T-helper 2 cell treated with Interferon-gamma antibody and Interleukin-4, amounts not matched to agents 5 μg/mL and 100 μg/mL, for 36 hours (primary cell): ENCODE data around the gene KLHDC9.

Experiments
- DNase-seq: peaks from one replicate; pipeline ENCODE4 v3.0.0; 2021; ENCODE audit warnings: low spot score
- H3K27ac Mint-ChIP-seq: one replicate; pipeline ENCODE4 v1.8.0; 2021; ENCODE audit warnings: mild to moderate bottlenecking, mixed read lengths
- H3K27me3 Mint-ChIP-seq: one replicate; pipeline ENCODE4 v1.8.0; 2021; ENCODE audit warnings: low read depth, mixed read lengths
- H3K36me3 Mint-ChIP-seq: one replicate; pipeline ENCODE4 v1.8.0; 2021; ENCODE audit warnings: low read depth, mixed read lengths
- H3K4me1 Mint-ChIP-seq: one replicate; pipeline ENCODE4 v1.8.0; 2021; ENCODE audit warnings: low read depth, mixed read lengths
- H3K4me3 Mint-ChIP-seq: one replicate; pipeline ENCODE4 v1.8.0; 2022; ENCODE audit warnings: mild to moderate bottlenecking, moderate library complexity, mixed read lengths
- H3K9me3 Mint-ChIP-seq: one replicate; pipeline ENCODE4 v1.8.0; 2021; ENCODE audit warnings: mixed read lengths

Gene KLHDC9

DNA sequence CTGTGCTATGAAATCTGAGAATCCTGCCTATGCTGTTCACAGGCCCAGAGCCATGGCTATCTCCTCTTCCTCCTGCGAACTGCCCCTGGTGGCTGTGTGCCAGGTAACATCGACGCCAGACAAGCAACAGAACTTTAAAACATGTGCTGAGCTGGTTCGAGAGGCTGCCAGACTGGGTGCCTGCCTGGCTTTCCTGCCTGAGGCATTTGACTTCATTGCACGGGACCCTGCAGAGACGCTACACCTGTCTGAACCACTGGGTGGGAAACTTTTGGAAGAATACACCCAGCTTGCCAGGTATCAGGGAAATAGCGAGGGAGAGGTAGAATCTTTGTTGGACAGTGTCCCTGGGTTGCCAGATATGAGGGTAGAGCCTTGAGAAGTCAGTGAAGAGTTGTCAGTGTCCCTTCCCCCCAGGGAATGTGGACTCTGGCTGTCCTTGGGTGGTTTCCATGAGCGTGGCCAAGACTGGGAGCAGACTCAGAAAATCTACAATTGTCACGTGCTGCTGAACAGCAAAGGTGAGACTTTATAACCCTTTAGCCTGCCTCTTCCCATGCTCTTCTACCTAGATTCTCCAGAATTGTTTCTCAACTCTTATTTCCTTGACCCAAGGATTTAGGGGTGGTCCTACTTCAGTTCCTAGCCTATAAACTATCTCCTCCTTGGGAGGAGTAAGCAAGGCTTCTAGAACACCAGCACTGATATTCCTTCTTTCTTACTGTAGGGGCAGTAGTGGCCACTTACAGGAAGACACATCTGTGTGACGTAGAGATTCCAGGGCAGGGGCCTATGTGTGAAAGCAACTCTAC, 21.1 kb downstream of the KLHDC9 start:
- Mint-ChIP-seq H3K4me1 (peaks cover 37% of the 10 kb centered on the region), H3K9me3 (no peaks in the 10 kb centered on the region)
- peak; percentile 70 for DNase-seq

DNA sequence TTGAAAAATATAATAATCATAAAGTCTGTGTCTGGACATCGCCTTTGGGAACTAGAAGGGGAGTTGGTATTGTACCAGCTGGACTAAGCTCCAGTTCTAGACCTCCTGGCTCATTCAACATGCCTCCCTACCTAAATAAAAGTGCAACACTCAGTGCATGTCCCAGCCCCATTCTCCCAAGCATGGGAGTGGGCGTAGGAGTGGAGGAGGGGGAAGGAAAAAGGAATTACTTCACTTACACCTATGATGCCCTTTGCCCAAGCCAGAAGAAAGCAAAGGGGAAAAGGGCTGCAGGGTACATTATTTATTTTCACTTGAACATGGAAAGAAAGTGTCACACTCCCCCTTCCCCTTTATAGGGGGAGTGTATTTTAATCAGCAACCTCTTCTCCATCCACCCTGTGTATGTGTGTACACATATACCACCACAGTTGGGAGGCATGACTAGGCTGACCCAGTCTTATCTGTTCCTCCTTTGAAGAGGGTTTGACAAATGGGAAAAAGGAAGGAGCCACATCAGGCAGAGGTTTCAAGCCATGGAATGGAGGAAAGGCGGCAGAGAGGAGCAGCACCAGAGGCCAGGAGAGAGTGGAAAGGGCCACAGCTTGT, 23.0 kb downstream of the KLHDC9 start:
- DNase-seq, result no peak
- Mint-ChIP-seq H3K4me1 (peaks cover 28% of the 10 kb centered on the region), H3K36me3 (peaks cover 39% of the 10 kb centered on the region), H3K4me3 (no peak overlapping the region), H3K27me3 (no peaks in the 10 kb centered on the region), H3K27ac (peak overlapping the region; percentile 53), H3K9me3 (no peaks in the 10 kb centered on the region)

More for the DNA sequence above, 21.1 kb downstream of the KLHDC9 start:
- H3K36me3 Mint-ChIP-seq, result peaks cover 38% of the 10 kb centered on the region
- peak overlapping the region; percentile 95 for H3K4me3 Mint-ChIP-seq
- no peaks in the 10 kb centered on the region for H3K27me3 Mint-ChIP-seq
- peak overlapping the region; percentile 95 for H3K27ac Mint-ChIP-seq

GRCh38 chr1:161121834-161122233, 23.7 kb downstream of the KLHDC9 start:
- Mint-ChIP-seq H3K27ac (no peak overlapping the region), H3K27me3 (no peaks in the 10 kb centered on the region), H3K4me1 (peaks cover 28% of the 10 kb centered on the region), H3K9me3 (no peaks in the 10 kb centered on the region), H3K4me3 (no peak overlapping the region), H3K36me3 (peaks cover 42% of the 10 kb centered on the region)
- no peak for DNase-seq

- H3K27ac Mint-ChIP-seq, result no peak overlapping the region
- no peaks in the 10 kb centered on the region for H3K27me3 Mint-ChIP-seq
- H3K9me3 Mint-ChIP-seq, result no peaks in the 10 kb centered on the region
These were observed 24.8 kb downstream of the KLHDC9 start for GRCh38 chr1:161122967-161123366.

DNA sequence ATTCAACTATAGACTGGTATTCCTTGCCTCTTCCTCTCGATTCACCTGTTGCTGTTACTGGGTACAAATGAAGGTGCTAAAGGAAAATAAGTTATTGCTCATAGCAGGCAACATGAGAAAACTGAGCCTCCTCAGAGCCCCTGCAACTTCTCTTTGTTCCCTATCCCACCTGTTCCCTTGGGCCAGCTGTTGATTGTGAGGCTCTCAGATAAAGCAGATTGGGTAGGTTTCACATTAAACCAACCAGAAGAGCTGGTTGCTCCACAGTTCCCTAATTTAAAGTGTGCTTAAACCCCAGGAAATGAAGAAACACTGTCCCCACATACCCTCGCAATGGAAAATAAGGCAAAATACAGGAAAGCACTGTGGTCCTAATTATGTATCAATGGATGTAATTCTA, 29.5 kb downstream of the KLHDC9 start:
- Mint-ChIP-seq H3K4me1 (peaks cover 44% of the 10 kb centered on the region), H3K4me3 (no peak overlapping the region), H3K27me3 (no peaks in the 10 kb centered on the region), H3K27ac (no peak overlapping the region), H3K36me3 (peaks cover 43% of the 10 kb centered on the region), H3K9me3 (no peaks in the 10 kb centered on the region)
- DNase-seq, result no peak

More at GRCh38 chr1:161122967-161123366, 24.8 kb downstream of the KLHDC9 start:
- DNase-seq, result no peak
- H3K36me3 Mint-ChIP-seq, result peaks cover 48% of the 10 kb centered on the region
- H3K4me1 Mint-ChIP-seq, result peaks cover 31% of the 10 kb centered on the region
- no peak overlapping the region for H3K4me3 Mint-ChIP-seq

GRCh38 chr1:161128591-161129420, 30.6 kb downstream of the KLHDC9 start:
- no peaks in the 10 kb centered on the region for H3K27me3 Mint-ChIP-seq
- H3K27ac Mint-ChIP-seq, result no peak overlapping the region
- no peak for DNase-seq
- peaks cover 39% of the 10 kb centered on the region for H3K36me3 Mint-ChIP-seq
- H3K9me3 Mint-ChIP-seq, result no peaks in the 10 kb centered on the region
- peaks cover 44% of the 10 kb centered on the region for H3K4me1 Mint-ChIP-seq
- H3K4me3 Mint-ChIP-seq, result no peak overlapping the region

GRCh38 chr1:161130266-161130665, 32.1 kb downstream of the KLHDC9 start:
- Mint-ChIP-seq H3K9me3 (no peaks in the 10 kb centered on the region), H3K4me1 (peaks cover 45% of the 10 kb centered on the region), H3K36me3 (peaks cover 34% of the 10 kb centered on the region), H3K27me3 (no peaks in the 10 kb centered on the region), H3K27ac (no peak overlapping the region), H3K4me3 (no peak overlapping the region)
- DNase-seq, result no peak

DNA sequence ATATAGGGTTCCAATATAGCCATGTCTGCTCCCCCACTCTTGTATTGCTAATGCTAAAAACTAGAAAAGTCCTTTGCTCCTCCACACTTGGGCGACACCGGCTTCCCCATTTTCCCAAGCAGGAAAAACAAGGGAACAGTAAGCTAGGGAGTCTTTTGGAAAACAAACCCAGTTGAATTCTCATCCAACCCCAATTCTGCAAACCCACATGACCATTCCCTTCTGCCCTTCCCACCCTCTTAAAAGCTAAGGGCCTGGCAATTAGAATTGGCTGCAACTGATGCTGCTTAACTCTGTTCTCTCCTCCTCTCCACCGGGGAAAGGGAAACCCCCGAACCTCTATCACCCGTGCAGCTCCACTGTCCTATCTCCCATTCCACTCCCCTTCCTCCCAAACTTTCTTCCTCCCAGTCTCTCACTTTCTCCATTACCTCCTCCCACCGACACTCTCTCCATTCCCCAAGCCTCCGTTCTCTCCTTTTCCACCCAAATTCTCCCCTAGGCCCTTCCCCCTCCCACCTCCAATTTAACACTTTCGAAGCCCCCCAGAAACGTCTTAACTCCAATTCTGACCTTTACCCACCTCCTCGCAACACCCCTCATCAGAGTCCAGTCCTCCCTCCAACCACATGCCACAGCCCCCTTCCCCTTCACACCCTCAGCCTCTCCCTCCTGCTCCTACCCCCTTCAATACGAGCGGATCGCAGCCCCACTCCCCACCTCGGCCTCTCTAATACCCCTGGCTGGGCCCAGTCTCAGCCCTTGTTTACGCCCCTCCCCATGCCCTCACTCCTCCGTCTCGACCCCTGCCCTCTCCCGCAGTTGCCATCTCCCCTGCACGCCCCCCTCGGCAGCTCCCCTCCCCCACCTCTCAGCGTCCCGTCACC, 33.6 kb downstream of the KLHDC9 start:
- H3K9me3 Mint-ChIP-seq, result no peaks in the 10 kb centered on the region
- H3K27ac Mint-ChIP-seq, result no peak overlapping the region
- no peaks in the 10 kb centered on the region for H3K27me3 Mint-ChIP-seq
- H3K4me3 Mint-ChIP-seq, result no peak overlapping the region
- no peak for DNase-seq
- peaks cover 39% of the 10 kb centered on the region for H3K4me1 Mint-ChIP-seq
- peaks cover 25% of the 10 kb centered on the region for H3K36me3 Mint-ChIP-seq

GRCh38 chr1:161132410-161133219, 34.5 kb downstream of the KLHDC9 start, which contains the start of gene DEDD:
DEDD (minus strand) TSS chr1:161132667; CDS start chr1:161124462, 8,205 bp downstream.
- no peak within 1 kb of the TSS for H3K4me3 Mint-ChIP-seq
- no peak within 1 kb of the TSS for H3K27ac Mint-ChIP-seq
- H3K4me1 Mint-ChIP-seq, result peaks cover 36% of the 10 kb centered on the region
- DNase-seq, result peak; percentile 94
- H3K9me3 Mint-ChIP-seq, result no peaks in the 10 kb centered on the region
- H3K36me3 Mint-ChIP-seq, result peaks cover 20% of the 10 kb centered on the region
- no peaks in the 10 kb centered on the region for H3K27me3 Mint-ChIP-seq

DNA sequence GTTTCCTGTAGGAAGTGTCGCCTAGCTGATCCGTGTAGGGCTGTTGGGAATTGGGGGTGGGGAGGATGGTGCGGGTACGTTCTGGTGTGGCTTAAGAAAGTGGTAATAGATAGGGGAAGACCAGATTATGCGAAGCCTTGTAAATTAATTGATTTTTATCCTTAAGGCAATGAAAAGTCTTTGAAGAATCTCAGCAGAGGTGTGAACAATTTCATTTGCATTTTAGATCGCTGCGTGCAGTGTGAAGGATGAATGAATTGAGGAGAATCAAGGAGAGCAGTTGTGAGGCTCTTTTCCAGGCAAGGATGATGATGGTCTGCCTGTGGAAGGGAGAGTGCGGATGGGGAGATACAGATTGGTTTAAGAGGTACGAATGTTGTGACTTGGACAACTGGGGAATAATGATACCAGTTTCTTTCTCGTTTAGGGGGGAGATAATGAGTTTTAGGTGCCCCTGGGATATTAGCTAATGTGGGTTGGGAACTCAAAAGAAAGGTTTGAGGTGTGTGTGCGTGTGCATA, 35.1 kb downstream of the KLHDC9 start:
- H3K27ac Mint-ChIP-seq, result no peak overlapping the region
- H3K4me1 Mint-ChIP-seq, result peaks cover 30% of the 10 kb centered on the region
- no peaks in the 10 kb centered on the region for H3K27me3 Mint-ChIP-seq
- no peak for DNase-seq
- H3K4me3 Mint-ChIP-seq, result no peak overlapping the region
- H3K9me3 Mint-ChIP-seq, result no peaks in the 10 kb centered on the region
- H3K36me3 Mint-ChIP-seq, result peaks cover 14% of the 10 kb centered on the region

DNA sequence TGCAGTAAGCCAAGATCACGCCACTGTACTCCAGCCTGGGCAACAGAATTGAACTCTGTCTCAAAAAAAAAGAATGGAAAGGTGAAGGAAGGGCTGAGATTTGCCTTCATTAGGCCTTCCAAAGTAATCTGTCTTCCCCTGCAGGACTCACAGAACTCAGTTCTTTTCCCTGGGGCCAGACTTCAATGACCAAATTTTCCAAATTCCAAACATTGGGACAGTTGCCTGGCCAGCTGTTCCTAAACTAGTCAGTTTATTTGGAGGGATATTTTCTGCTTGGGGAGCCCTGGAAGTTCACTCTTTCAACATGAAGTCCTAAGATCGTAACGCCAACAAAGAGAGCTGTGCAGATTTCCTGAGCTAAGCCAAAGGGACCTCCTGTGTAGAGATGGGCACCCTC, 39.7 kb downstream of the KLHDC9 start:
- H3K4me3 Mint-ChIP-seq, result no peak overlapping the region
- no peaks in the 10 kb centered on the region for H3K27me3 Mint-ChIP-seq
- no peaks in the 10 kb centered on the region for H3K36me3 Mint-ChIP-seq
- no peak for DNase-seq
- H3K4me1 Mint-ChIP-seq, result peaks cover 2% of the 10 kb centered on the region
- H3K9me3 Mint-ChIP-seq, result no peaks in the 10 kb centered on the region
- no peak overlapping the region for H3K27ac Mint-ChIP-seq

DNA sequence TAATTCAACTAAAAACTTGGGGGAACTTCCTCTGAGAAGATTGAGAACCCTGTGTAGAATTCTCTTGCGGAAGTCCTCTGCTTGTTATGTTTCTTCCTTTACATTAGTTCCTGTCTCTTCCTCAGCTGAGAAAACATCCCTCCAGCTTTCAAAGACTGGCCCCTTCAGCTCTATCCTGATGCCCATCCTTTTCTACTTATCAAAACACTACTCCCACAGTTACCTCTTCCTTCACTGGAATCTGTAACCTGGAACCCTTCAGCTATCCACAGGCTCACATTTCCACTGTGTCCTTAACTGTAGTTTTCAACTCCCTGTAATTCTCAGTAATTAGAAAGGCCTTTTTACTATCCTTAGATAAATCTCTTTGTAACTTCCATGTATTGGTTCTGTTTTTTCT, 40.3 kb downstream of the KLHDC9 start:
- Mint-ChIP-seq H3K27ac (no peak overlapping the region), H3K27me3 (no peaks in the 10 kb centered on the region), H3K36me3 (no peaks in the 10 kb centered on the region), H3K4me1 (peaks cover 2% of the 10 kb centered on the region), H3K4me3 (no peak overlapping the region), H3K9me3 (no peaks in the 10 kb centered on the region)
- no peak for DNase-seq
